DND-41 (cell line): ENCODE results near the gene OTOGL.

Source experiments
- ATAC-seq: fragments of 200-7000 bp; cut with Tn5 transposase; 3 replicates; pipeline ENCODE4 v1.9.1; 2021; ENCODE audit warnings: low read depth; ENCODE audit not compliant: insufficient read depth
- DNase-seq: peaks from one replicate; pipeline ENCODE4 v3.0.0-alpha.2; 2020
- H2AFZ ChIP-seq: 2 replicates; pipeline ENCODE4 v1.6.0; 2012; ENCODE audit warnings: low read depth, low read length
- H3K27ac ChIP-seq: 2 replicates; pipeline ENCODE4 v1.5.1; 2012; ENCODE audit warnings: low read length, inconsistent platforms
- H3K27me3 ChIP-seq: fragments of 200-600 bp; sonication (generic); 2 replicates; pipeline ENCODE4 v1.6.0; 2012; ENCODE audit warnings: low read length, mild to moderate bottlenecking, inconsistent platforms; ENCODE audit not compliant: insufficient read depth, poor library complexity
- H3K36me3 ChIP-seq: 2 replicates; pipeline ENCODE4 v1.5.1; 2012; ENCODE audit warnings: low read length, inconsistent platforms; ENCODE audit not compliant: insufficient read depth
- H3K4me1 ChIP-seq: 2 replicates; pipeline ENCODE4 v1.5.1; 2012; ENCODE audit warnings: mild to moderate bottlenecking, low read length; ENCODE audit not compliant: insufficient read depth
- H3K4me2 ChIP-seq: 2 replicates; pipeline ENCODE4 v1.6.0; 2012; ENCODE audit warnings: mild to moderate bottlenecking, moderate library complexity, low read length, inconsistent platforms; ENCODE audit not compliant: insufficient read depth
- H3K4me3 ChIP-seq, 2 experiments: fragments of 200-600 bp in 1 of 2; shearing (Covaris generic) in 1 of 2; 2 replicates each; pipeline ENCODE4 v1.5.1; 2012 to 2016; ENCODE audit warnings: inconsistent platforms in 2 of 2, low read length in 2 of 2, mild to moderate bottlenecking in 2 of 2, low read depth in 1 of 2, moderate library complexity in 1 of 2
- H3K79me2 ChIP-seq: 2 replicates; pipeline ENCODE4 v1.6.0; 2012; ENCODE audit warnings: low read length, inconsistent platforms; ENCODE audit not compliant: insufficient read depth
- H3K9ac ChIP-seq: 2 replicates; pipeline ENCODE4 v1.6.0; 2012; ENCODE audit warnings: low read depth, mild to moderate bottlenecking, inconsistent platforms, low read length, moderate library complexity
- H3K9me3 ChIP-seq: 2 replicates; pipeline ENCODE4 v1.5.1; 2012; ENCODE audit warnings: low read length, moderate library complexity, mild to moderate bottlenecking, inconsistent platforms; ENCODE audit not compliant: insufficient read depth, severe bottlenecking
- H4K20me1 ChIP-seq: 2 replicates; pipeline ENCODE4 v1.6.0; 2012; ENCODE audit warnings: low read length; ENCODE audit not compliant: insufficient read depth
- EZH2 ChIP-seq: IDR thresholded peaks from 3 replicates; pipeline ENCODE4 v1.6.1; 2012; ENCODE audit warnings: borderline replicate concordance, low read depth, mild to moderate bottlenecking, moderate library complexity, low read length, inconsistent platforms; ENCODE audit not compliant: severe bottlenecking
- TF ChIP-seq, protein P1 (sequence below): IDR thresholded peaks from 2 replicates; pipeline ENCODE4 v1.5.1; 2012; ENCODE audit warnings: borderline replicate concordance, low read length, moderate library complexity, mild to moderate bottlenecking; ENCODE audit not compliant: poor library complexity, severe bottlenecking; ENCODE audit errors: extremely low read depth

The OTOGL gene

DNA sequence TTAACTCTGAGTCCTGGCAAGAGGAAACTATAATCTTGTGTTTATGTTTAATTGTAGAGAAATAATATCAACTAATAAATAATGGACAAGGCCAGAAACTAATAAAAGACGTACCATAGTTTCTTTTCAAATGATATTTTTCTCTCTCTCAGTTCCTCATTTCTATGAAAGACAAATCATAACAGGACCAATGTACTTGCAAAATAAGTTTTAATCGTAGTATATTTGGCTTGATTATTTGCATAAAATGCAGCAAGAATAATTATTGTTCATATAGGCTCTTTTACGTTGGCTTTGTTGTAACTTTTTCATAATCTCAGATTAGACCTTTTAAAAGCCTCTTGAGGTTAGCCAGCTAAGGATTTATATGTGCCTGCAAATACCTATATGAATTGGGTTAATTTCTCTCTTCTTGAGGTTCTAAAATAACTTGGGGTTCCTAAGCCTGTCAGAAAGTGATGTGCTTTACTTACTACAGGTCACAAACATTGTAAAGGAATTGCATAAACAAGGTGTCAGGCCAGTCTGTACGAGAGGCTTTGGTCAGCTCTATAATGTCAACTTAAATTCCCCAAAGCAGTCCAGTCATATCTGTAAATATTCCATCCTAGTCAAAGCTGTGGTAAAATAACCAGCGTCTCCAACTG lies 191.9 kb downstream of the OTOGL start:
- no peak overlapping the region for H3K4me2 ChIP-seq
- no peak for ATAC-seq
- TF ChIP-seq, protein P1, sequence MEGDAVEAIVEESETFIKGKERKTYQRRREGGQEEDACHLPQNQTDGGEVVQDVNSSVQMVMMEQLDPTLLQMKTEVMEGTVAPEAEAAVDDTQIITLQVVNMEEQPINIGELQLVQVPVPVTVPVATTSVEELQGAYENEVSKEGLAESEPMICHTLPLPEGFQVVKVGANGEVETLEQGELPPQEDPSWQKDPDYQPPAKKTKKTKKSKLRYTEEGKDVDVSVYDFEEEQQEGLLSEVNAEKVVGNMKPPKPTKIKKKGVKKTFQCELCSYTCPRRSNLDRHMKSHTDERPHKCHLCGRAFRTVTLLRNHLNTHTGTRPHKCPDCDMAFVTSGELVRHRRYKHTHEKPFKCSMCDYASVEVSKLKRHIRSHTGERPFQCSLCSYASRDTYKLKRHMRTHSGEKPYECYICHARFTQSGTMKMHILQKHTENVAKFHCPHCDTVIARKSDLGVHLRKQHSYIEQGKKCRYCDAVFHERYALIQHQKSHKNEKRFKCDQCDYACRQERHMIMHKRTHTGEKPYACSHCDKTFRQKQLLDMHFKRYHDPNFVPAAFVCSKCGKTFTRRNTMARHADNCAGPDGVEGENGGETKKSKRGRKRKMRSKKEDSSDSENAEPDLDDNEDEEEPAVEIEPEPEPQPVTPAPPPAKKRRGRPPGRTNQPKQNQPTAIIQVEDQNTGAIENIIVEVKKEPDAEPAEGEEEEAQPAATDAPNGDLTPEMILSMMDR = no peak
- TF ChIP-seq EZH2 = no peak

DNA sequence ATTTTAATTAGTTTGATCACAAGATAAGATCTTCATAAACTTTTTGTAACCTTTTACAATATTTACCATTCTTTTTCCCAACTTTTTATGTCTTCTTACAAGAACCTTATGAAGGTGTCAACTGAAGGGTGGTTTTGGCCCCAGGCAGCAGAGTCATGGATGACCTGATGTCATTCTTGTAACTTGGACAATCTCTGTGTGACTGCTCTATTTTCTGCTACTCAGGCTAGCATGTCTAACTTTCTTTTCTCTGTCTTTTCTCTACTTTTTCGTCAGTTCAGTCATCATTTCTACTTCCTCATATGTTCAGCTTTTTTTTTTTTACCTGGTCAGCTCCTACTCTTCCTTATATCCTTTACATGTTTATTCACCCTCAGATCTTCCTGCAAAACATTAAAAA lies 194.0 kb downstream of the OTOGL start:
- H3K9me3 ChIP-seq = no peaks in the 10 kb centered on the region
- H3K27ac ChIP-seq = no peak overlapping the region
- TF ChIP-seq, protein P1 = no peak
- TF ChIP-seq EZH2 = no peak
- H4K20me1 ChIP-seq = no peaks in the 10 kb centered on the region
- no peaks in the 10 kb centered on the region for H3K4me1 ChIP-seq
- H3K36me3 ChIP-seq = no peaks in the 10 kb centered on the region
- no peak for DNase-seq
- H2AFZ ChIP-seq = no peak overlapping the region
- H3K4me2 ChIP-seq = no peak overlapping the region
- no peak overlapping the region for H3K9ac ChIP-seq
- no peak for ATAC-seq
- H3K27me3 ChIP-seq = no peaks in the 10 kb centered on the region
- no peak overlapping the region for H3K4me3 ChIP-seq
- no peaks in the 10 kb centered on the region for H3K79me2 ChIP-seq

More for the DNA sequence above, 191.9 kb downstream of the OTOGL start:
- Histone ChIP-seq H3K27ac (no peak overlapping the region), H3K4me3 (no peak overlapping the region), H4K20me1 (no peaks in the 10 kb centered on the region), H3K27me3 (no peaks in the 10 kb centered on the region), H3K36me3 (no peaks in the 10 kb centered on the region), H3K9me3 (no peaks in the 10 kb centered on the region), H3K9ac (no peak overlapping the region), H3K4me1 (no peaks in the 10 kb centered on the region), H2AFZ (no peak overlapping the region), H3K79me2 (no peaks in the 10 kb centered on the region)
- DNase-seq = no peak

DNA sequence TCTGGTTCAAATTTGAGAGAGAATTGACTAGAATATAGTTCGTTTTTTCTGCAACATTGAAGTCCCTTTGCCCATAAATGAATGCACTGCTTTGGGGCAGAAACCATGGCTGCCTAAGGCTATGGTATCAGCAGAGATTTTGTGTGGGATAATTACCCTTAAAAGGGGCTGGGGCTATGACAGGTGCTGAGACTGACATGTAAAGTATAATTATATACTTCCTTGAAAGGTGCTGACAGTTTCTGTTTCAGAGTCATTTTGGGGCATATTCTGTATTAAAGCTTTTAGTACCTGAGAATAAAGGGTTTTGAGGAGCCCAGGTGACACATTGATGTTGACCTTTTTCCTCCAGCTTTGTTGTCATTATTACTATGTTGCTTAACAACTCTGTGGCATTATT lies 194.4 kb downstream of the OTOGL start:
- TF ChIP-seq, protein P1 = no peak
- no peak for TF ChIP-seq EZH2
- H4K20me1 ChIP-seq = no peaks in the 10 kb centered on the region
- no peaks in the 10 kb centered on the region for H3K9me3 ChIP-seq
- H3K4me3 ChIP-seq = no peak overlapping the region
- no peak for DNase-seq
- no peaks in the 10 kb centered on the region for H3K36me3 ChIP-seq
- no peaks in the 10 kb centered on the region for H3K4me1 ChIP-seq
- H3K27ac ChIP-seq = no peak overlapping the region
- no peak overlapping the region for H2AFZ ChIP-seq
- H3K27me3 ChIP-seq = no peaks in the 10 kb centered on the region
- no peak overlapping the region for H3K9ac ChIP-seq
- no peaks in the 10 kb centered on the region for H3K79me2 ChIP-seq
- ATAC-seq = no peak
- no peak overlapping the region for H3K4me2 ChIP-seq
